Mesenchymal stem cell (in vitro differentiated cells and primary cell): ENCODE results near the gene DZIP1.

Source experiments
- DNase-seq: peaks from one replicate; pipeline ENCODE4 v3.0.0-alpha.2; 2013
- H2AFZ ChIP-seq: one replicate; pipeline ENCODE4 v1.6.1; 2013; ENCODE audit warnings: low read depth, mild to moderate bottlenecking, control low read depth, inconsistent platforms, low read length, moderate library complexity
- H2AK5ac ChIP-seq: 2 replicates; pipeline ENCODE4 v1.6.1; 2013; ENCODE audit warnings: low read length, moderate library complexity, mild to moderate bottlenecking, inconsistent platforms; ENCODE audit not compliant: severe bottlenecking
- H2BK120ac ChIP-seq: one replicate; pipeline ENCODE4 v1.6.1; 2013; ENCODE audit warnings: low read depth, mild to moderate bottlenecking, inconsistent platforms, low read length, moderate library complexity
- H2BK12ac ChIP-seq, 2 experiments: one replicate each; pipeline ENCODE4 v1.6.1; 2013; ENCODE audit warnings: inconsistent platforms in 2 of 2, low read length in 2 of 2, mild to moderate bottlenecking in 2 of 2, moderate library complexity in 2 of 2, control low read depth in 1 of 2
- H2BK15ac ChIP-seq: one replicate; pipeline ENCODE4 v1.6.1; 2013; ENCODE audit warnings: mild to moderate bottlenecking, low read depth, inconsistent platforms; ENCODE audit not compliant: poor library complexity, severe bottlenecking
- H2BK5ac ChIP-seq: 2 replicates; pipeline ENCODE4 v1.6.1; 2013; ENCODE audit warnings: low read depth, mild to moderate bottlenecking, low read length, control low read depth, inconsistent platforms; ENCODE audit not compliant: poor library complexity, severe bottlenecking
- H3K14ac ChIP-seq, 2 experiments: one replicate each; pipeline ENCODE4 v1.6.1; 2013; ENCODE audit warnings: inconsistent platforms in 2 of 2, low read length in 2 of 2, control low read depth in 1 of 2, mild to moderate bottlenecking in 1 of 2, moderate library complexity in 1 of 2
- H3K18ac ChIP-seq, 2 experiments: one replicate each; pipeline ENCODE4 v1.6.1; 2013; ENCODE audit warnings: inconsistent platforms in 2 of 2, low read length in 2 of 2, control low read depth in 1 of 2, low read depth in 1 of 2, mild to moderate bottlenecking in 1 of 2
- H3K23ac ChIP-seq, 2 experiments: one replicate each; pipeline ENCODE4 v1.6.1; 2013; ENCODE audit warnings: inconsistent platforms in 2 of 2, low read length in 2 of 2, mild to moderate bottlenecking in 2 of 2, moderate library complexity in 2 of 2, control low read depth in 1 of 2
- H3K27ac ChIP-seq: 2 replicates; pipeline ENCODE4 v1.5.1; 2013; ENCODE audit warnings: mild to moderate bottlenecking, moderate library complexity, low read length, control low read depth, inconsistent platforms; ENCODE audit not compliant: poor library complexity, severe bottlenecking
- H3K27me3 ChIP-seq, 2 experiments: 2 replicates each; pipeline versions ENCODE4 v1.6.1 to v1.7.0; 2013; ENCODE audit warnings: low read length in 2 of 2, mild to moderate bottlenecking in 2 of 2, moderate library complexity in 2 of 2, control low read depth in 1 of 2, inconsistent platforms in 1 of 2; ENCODE audit not compliant: control insufficient read depth in 1 of 2, insufficient read depth in 1 of 2
- H3K36me3 ChIP-seq, 2 experiments: 2 replicates each; pipeline versions ENCODE4 v1.6.1 to v1.7.0; 2013; ENCODE audit warnings: low read length in 2 of 2, control low read depth in 1 of 2, inconsistent platforms in 1 of 2, low read depth in 1 of 2, mild to moderate bottlenecking in 1 of 2; ENCODE audit not compliant: insufficient read depth in 2 of 2, control insufficient read depth in 1 of 2
- H3K4ac ChIP-seq, 2 experiments: one replicate each; pipeline ENCODE4 v1.6.1; 2013; ENCODE audit warnings: inconsistent platforms in 2 of 2, low read length in 2 of 2, mild to moderate bottlenecking in 2 of 2, moderate library complexity in 2 of 2, control low read depth in 1 of 2, low read depth in 1 of 2
- H3K4me1 ChIP-seq: 2 replicates; pipeline ENCODE4 v1.6.1; 2013; ENCODE audit warnings: low read depth, low read length, control low read depth; ENCODE audit not compliant: control insufficient read depth, insufficient read depth
- H3K4me2 ChIP-seq: 2 replicates; pipeline ENCODE4 v1.6.1; 2013; ENCODE audit warnings: low read length, mild to moderate bottlenecking, inconsistent platforms; ENCODE audit not compliant: poor library complexity, severe bottlenecking
- H3K4me3 ChIP-seq, 2 experiments: 2 replicates each; pipeline versions ENCODE4 v1.5.1 to v1.7.0; 2013; ENCODE audit warnings: low read length in 2 of 2, mild to moderate bottlenecking in 2 of 2, control low read depth in 1 of 2, low read depth in 1 of 2; ENCODE audit not compliant: insufficient read depth in 1 of 2
- H3K79me1 ChIP-seq: replicated peaks from 2 replicates; pipeline ENCODE4 v1.6.1; 2013; ENCODE audit warnings: mild to moderate bottlenecking, control low read depth, low read length, inconsistent platforms; ENCODE audit not compliant: poor library complexity, severe bottlenecking
- H3K9ac ChIP-seq: 2 replicates; pipeline ENCODE4 v1.7.0; 2013; ENCODE audit warnings: mild to moderate bottlenecking, low read length, moderate library complexity
- H3K9me3 ChIP-seq: 2 replicates; pipeline ENCODE4 v1.7.0; 2013; ENCODE audit warnings: mild to moderate bottlenecking, low read length; ENCODE audit not compliant: control insufficient read depth
- H4K8ac ChIP-seq: one replicate; pipeline ENCODE4 v1.6.1; 2013; ENCODE audit warnings: inconsistent platforms, mild to moderate bottlenecking, low read length, moderate library complexity
- H4K91ac ChIP-seq: one replicate; pipeline ENCODE4 v1.6.1; 2013; ENCODE audit warnings: mild to moderate bottlenecking, low read length, inconsistent platforms
- WGBS: methylation state at CpG from one replicate; pipeline ENCODE4 v1.1.7; 2013; ENCODE audit warnings: mixed read lengths; 5-methylcytosine and 5-hydroxymethylcytosine counted together

Gene DZIP1

GRCh38 chr13:95652244-95652764 lies 7.8 kb upstream of the DZIP1 start:
- Histone ChIP-seq H3K4me2 (no peak overlapping the region), H3K4me1 (no peaks in the 10 kb centered on the region), H3K79me1 (no peaks in the 10 kb centered on the region), H3K36me3 (no peaks in the 10 kb centered on the region), H2BK15ac (no peak overlapping the region), H3K4me3 (no peak overlapping the region), H4K8ac (no peak overlapping the region), H3K23ac (no peak overlapping the region), H4K91ac (no peak overlapping the region), H2BK120ac (no peak overlapping the region), H3K27ac (no peak overlapping the region), H3K18ac (no peak overlapping the region), H3K4ac (no peak overlapping the region), H2BK5ac (no peak overlapping the region), H3K9ac (no peak overlapping the region), H3K9me3 (no peaks in the 10 kb centered on the region), H2AK5ac (no peak overlapping the region), H3K14ac (no peak overlapping the region), H2BK12ac (no peak overlapping the region), H2AFZ (no peak overlapping the region), H3K27me3 (peaks cover 0 to 6% of the 10 kb centered on the region in 2 experiments)
- WGBS, result no CpG with 5 or more reads among the region's 1 CpG
- DNase-seq, result no peak

- Histone ChIP-seq H2BK5ac (no peak overlapping the region), H2AK5ac (no peak overlapping the region), H3K79me1 (no peaks in the 10 kb centered on the region), H3K14ac (no peak overlapping the region), H2BK15ac (no peak overlapping the region), H2BK120ac (no peak overlapping the region), H3K4me3 (no peak overlapping the region), H3K18ac (no peak overlapping the region), H3K4me1 (no peaks in the 10 kb centered on the region), H4K91ac (no peak overlapping the region), H3K27ac (no peak overlapping the region), H3K36me3 (no peaks in the 10 kb centered on the region), H2AFZ (no peak overlapping the region), H3K4ac (no peak overlapping the region), H3K9me3 (no peaks in the 10 kb centered on the region), H3K4me2 (no peak overlapping the region), H4K8ac (no peak overlapping the region), H3K27me3 (peaks cover 0 to 6% of the 10 kb centered on the region in 2 experiments), H2BK12ac (no peak overlapping the region), H3K9ac (no peak overlapping the region), H3K23ac (no peak overlapping the region)
- 90% methylated on average over 3 of the region's 5 CpGs for WGBS
- DNase-seq, result no peak
Measured at GRCh38 chr13:95650696-95651095, 6.2 kb upstream of the DZIP1 start.

- Histone ChIP-seq H4K91ac (no peak overlapping the region), H2BK12ac (no peak overlapping the region), H3K4ac (no peak overlapping the region), H3K23ac (no peak overlapping the region), H2AFZ (no peak overlapping the region), H3K18ac (no peak overlapping the region), H4K8ac (no peak overlapping the region), H3K14ac (no peak overlapping the region), H3K79me1 (peaks cover 3% of the 10 kb centered on the region), H2BK15ac (no peak overlapping the region), H3K36me3 (no peaks in the 10 kb centered on the region), H2BK5ac (no peak overlapping the region), H3K27ac (no peak overlapping the region), H3K9ac (no peak overlapping the region), H2AK5ac (no peak overlapping the region), H3K4me2 (no peak overlapping the region), H3K9me3 (no peaks in the 10 kb centered on the region), H3K4me1 (no peaks in the 10 kb centered on the region), H3K27me3 (no peaks in the 10 kb centered on the region), H2BK120ac (no peak overlapping the region), H3K4me3 (no peak overlapping the region)
- WGBS, result 92% methylated on average over 5 of the region's 6 CpGs
- DNase-seq, result no peak
Measured at GRCh38 chr13:95647321-95647720, 2.8 kb upstream of the DZIP1 start.

- Histone ChIP-seq H3K27ac (peak overlapping the region; percentile 78), H3K14ac (peak overlapping the region in 1 of 2 experiments; percentile 93), H3K18ac (peak overlapping the region; percentile 80 to 91), H4K8ac (peak overlapping the region; percentile 59), H3K9ac (peak overlapping the region; percentile 84), H2BK15ac (peak overlapping the region; percentile 92), H2BK12ac (peak overlapping the region in 1 of 2 experiments; percentile 42), H3K4me2 (peak overlapping the region; percentile 89), H4K91ac (peak overlapping the region; percentile 74), H2AK5ac (no peak overlapping the region), H3K4ac (peak overlapping the region; percentile 73 to 95), H3K27me3 (no peaks in the 10 kb centered on the region), H3K4me3 (peak overlapping the region; percentile 82 to 86), H2BK120ac (peak overlapping the region; percentile 85), H2AFZ (peak overlapping the region; percentile 89), H3K23ac (peak overlapping the region in 1 of 2 experiments; percentile 99), H2BK5ac (peak overlapping the region; percentile 87), H3K79me1 (peaks cover 14% of the 10 kb centered on the region), H3K9me3 (no peaks in the 10 kb centered on the region), H3K4me1 (peaks cover 13% of the 10 kb centered on the region), H3K36me3 (peaks cover 10 to 12% of the 10 kb centered on the region in 2 experiments)
- peak; percentile 74 for DNase-seq
- WGBS, result under 1% methylated on average over 54 of the region's 62 CpGs
Measured at GRCh38 chr13:95643936-95644598, 439 bp downstream of the DZIP1 start.
